Hematopoietic multipotent progenitor cell treated with erythropoietin and hydrocortisone succinate and interleukin-3 and kit ligand, for 17 days (in vitro differentiated cells): ENCODE results near the gene FGFR2.

Experiments
- DNase-seq: peaks from one replicate; pipeline ENCODE4 v3.0.0-alpha.2; 2015; ENCODE audit warnings: low spot score

Gene FGFR2

DNA sequence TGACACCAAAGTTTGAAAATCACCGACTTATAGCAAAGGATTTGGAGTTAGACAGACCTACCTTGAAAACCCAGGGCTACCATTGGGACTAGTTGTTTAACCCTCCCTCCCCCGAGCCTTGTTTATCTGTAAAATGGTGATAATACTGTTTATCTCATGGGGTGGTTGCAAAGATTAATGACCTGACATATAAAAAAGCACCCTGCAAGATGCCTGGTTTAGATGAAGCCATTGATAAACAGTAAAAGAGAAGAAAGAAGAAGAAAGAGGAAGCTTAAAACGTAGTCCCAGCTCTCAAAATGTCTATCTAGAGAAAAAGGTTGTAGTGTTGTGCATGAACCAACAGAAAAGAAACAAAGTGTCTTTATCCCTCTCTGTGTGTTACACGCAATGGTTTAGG, 145.7 kb downstream of the FGFR2 start:
- DNase-seq: no peak

DNA sequence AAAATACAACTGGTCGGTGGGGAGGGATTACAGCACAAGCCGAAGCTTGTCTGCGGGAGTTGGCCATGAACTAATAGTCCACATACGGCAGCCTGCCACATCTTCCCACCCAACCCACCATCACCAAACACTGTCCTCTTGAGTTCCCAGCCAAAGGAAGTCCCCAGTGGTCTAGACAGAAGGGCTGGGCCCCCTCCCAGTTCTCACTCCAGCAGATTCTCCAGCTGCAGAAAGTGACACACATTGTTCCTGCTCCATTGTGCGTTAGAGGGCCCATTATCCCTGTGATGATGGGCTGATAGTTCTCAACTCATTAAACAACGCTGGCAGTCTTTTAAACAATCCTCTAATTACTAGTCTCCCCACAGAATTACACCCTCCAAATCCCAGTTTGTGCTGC, 148.0 kb downstream of the FGFR2 start:
- no peak for DNase-seq

DNA sequence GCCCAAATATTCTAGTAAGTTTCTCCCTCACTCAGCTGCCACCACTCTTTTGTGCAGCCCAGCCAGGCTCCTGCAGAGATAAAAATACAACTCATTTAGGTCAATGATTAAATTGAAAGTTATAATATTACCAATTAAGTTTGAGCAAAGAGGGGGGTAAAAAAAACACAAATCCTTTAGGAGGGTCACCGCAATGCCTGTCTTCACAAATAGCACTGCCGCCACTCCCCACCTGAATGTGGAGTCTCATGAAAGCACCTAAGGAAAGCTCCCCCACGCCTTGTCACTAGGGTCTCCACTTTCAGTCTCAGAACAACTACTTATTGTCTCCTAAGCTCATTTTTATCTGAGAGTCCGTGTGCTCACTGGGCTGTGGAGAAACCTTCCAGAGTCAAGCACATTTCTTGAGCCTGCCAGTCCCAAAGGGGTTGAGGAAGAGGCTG, 148.7 kb downstream of the FGFR2 start:
- no peak for DNase-seq

DNA sequence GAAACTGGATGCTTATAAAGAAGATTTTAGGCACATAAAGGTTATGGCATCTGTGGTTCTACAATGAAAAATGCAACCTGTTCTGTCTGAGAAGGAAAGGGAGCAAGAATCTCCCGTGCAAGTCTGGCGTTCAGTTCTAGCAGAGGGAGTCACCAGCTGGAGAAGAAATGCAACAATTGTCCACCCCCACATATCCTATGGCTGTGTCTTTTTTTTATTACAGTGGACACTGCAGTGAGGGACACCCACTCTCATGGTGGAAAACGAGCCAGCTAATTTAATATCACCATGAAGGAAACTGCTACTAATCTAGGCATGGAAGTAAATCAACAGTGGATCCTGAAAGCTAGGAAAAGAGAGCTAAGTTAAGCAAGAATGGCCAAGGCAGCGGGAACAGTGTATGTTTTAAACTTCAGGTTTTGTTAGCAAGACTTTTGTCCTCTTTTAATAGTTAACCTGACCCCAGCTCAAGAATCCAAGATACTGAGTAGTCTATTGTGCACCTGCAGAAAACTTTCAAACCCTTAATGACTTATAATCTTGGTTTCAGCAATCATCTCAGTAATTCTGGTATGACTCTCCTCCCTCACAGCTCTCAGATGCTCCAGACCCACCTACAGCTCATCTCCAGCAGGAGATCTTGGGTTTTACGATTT, 149.3 kb downstream of the FGFR2 start:
- DNase-seq: no peak

DNA sequence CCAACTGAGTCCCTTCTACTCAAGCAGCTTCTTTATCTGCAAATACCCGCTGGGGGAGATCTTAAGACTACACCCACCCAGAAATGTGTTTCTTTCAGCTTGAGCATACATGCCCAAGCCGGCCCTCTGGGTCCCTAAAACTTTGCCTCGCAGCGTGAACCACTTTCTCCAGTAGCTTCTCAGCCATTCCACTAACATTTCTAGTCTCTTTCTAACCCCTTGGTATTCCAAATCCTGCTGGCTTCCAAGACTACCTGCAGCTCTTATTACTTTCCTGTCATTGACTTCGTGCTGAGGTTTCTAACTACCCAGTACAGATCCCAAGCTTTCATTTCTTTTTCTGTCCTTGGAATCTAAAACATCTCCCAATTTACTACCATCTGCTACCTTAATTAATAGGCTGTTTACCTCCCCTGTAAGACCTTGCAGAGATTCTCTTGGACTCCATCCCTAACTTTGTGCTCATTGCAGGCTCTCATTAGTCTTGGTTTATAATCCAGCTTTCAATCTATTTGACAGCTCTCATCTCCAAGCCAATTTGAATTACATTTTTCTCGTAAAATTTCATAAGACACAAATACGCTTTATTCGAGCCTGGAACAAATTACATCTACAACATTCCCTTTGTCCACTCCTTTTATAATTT, 153.6 kb downstream of the FGFR2 start:
- DNase-seq: no peak

DNA sequence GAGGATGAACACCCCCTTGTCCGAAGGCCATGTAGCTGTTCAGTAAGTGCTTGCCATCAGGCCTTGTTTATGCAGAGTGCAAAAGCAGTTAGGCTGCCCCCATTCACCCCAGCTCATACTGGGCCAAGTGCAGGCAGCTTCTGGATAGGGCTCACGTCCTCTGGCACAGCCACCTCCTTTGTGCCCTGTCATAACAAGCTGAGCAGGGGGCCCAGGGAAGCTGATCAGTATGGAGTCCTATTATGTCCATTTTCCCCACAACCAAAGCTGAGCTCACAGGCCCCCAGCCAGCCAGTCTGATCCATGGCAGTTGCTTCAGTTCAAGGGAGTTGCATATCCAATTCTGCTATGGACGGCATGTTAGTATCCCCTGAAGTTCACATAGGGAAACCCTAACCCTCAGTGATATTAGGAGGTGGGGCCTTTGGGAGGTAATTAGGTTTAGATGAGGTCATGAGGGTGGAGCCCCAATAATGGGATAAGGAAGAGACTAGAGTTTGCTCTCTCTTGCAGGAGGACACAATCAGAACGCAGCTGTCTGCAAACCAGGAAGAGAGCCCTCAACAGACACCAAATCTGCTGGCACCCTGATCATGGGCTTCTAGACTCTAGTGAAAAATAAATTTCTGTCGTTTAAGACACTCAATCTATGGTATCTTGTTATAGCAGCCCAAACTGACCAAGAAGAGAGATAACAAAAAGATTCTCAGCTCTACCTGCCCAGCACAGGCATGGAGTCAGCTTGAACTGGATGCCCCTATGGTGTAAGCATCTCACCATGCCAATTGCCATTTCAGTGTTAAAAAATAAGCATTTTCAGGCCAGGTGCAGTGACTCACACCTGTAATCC, 155.9 kb downstream of the FGFR2 start:
- DNase-seq: no peak

DNA sequence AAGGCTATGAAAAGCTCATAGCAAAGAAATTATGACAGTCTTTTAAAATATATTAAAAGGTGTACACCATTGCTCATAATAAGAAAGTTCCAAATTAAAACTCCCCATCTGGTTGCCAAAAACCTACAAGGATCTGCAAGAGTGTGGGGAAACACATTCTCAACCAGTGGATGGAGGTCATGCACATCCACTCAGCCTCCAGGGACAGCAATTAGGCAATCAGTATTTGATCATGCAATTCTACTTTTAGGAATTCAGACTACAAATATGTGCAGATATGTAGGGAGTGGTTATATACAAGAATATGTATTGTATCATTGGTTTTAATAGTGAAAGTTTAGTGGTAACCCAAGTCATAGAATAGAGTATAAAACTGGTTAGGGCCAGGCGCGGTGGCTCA, 157.8 kb downstream of the FGFR2 start:
- DNase-seq: no peak

DNA sequence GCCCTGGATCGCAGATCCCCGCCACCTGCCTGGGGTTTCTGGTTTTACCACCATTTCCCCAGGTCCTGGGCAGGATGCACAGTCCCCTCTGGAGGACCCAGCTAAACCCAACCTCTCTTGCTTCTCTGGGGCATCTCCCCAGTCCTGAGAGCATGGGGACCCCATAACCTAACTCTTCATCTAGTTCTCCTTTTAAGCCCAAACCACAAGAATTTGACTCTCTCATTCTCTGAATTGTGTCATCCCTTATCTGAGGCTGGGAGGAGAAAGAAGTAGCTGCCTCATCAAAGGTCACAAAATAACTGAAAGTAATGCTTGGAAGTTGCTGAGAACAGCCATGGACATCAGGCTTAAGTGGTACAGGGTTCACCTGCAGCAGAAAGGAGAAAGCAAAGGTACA, 159.9 kb downstream of the FGFR2 start:
- no peak for DNase-seq

DNA sequence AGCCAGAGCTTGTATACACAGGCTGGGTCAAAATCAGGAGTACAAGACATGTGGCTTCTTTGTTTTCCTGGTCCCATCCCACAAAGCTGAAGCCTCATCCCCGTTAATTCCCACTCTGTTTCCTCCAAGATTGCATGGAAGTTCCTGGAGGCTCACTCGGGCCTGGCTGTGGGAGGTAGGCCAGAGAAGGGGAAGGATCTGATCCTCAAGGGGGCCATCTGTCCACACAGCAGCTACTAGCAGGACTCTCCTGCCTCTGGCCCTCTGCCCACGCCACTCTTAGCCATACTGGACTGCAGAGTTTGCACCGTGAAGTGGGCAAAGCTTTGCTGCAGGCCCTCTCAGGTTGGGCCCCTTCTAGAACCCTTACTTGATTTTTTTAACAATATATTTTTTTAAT, 160.6 kb downstream of the FGFR2 start:
- DNase-seq: no peak

DNA sequence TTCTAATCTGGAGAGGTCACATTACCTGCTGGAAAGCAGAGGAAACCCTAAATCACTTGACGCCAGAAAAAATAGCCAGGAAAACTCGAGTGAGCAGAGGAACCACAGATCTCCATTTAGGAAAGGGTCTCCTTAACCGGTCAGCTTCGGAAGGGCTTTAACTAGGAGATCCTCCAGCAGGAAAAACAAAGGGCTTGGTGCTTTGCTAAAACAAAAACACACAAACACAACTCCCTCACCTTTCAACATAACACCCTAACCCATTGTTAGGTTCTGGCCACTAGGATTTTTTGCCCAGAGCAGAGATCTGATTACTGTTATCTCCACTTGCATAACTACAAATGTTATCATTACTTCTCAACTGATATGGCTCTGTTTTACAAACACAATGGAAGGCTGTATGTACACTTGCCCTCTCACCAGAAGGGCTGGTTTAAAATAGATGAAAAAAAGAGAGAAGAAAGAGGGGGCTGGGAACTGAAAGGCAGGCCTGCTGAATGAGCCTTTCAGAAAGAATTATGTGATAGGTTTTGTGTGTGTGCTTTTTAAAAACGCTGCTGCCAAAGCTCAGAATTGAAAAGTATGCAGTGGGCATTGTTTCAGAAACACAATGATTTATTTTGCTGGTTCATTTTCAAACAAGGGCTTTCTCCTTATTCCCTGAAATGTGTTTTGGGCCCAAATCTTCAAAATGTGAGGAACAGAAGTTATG, 161.5 kb downstream of the FGFR2 start:
- DNase-seq: no peak

DNA sequence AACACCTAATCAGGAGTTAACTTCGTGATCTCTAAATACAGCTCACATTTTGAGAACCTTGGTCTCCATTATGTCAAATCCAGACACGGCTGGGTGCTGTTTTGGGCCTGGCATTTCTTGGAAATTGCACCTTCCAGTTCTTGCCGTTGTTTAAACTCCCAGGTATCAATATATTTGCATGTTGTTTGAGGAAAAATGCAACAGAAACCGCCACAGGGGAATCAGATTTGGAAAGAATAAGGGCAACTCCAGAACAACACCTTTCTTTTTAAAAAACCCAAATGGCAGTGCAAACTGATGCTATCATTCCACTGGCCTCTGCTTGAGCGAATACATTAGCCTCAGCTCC, 162.0 kb downstream of the FGFR2 start:
- DNase-seq: no peak

DNA sequence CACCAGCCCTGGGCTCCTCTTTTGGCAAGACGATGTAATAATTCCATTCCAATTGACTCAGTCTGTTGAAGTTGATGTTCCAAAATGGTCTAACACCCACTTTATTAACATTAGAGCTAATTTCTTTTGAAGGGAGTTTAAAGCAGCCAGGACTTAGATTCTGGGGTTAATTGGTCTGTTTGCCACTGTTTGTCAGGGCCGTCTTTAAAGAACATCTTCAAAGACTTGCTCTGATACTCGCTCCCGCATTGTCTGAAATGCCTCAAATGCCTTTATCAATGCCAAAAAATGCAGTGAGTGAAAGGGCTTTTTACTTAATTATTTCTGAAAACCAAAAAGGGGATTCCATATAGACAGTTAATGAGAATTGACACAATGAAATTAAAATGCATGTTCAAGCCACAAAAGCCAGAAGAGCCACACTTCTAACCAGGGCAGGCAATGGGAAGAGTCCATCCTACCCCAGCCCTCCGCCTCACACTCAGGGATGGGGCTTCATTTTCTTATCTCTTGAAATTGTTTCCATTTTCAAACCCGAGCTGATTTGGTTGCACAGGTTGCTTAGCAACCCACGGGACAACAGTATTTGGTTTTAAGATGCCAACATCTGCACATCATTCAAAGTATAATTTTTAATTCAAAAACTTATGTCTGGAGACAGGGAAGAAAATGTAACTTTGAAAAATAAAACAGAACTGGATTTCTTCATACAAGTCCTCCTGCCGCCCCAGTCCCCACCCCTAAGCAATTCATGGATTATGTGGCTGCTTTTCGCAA, 163.0 kb downstream of the FGFR2 start:
- no peak for DNase-seq

DNA sequence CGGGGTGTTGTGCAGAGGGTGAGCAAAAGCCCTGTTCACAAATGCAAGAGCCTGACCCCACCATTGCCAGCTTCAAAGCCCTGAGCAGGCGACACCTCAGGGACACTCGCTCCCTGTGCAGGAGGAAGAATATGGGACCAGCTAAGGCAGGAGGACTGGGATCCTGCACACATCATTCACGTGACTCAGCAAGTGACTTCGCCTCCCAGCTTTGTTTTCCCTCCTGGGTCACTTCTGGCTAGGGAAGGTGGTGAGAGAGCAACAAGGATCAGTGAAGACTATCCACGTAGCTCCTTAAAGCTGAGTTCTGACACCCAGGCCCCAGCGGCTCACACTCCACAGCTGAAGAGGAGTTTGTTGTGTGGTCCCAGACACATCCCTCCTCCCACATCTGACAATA, 164.3 kb downstream of the FGFR2 start:
- DNase-seq: no peak

DNA sequence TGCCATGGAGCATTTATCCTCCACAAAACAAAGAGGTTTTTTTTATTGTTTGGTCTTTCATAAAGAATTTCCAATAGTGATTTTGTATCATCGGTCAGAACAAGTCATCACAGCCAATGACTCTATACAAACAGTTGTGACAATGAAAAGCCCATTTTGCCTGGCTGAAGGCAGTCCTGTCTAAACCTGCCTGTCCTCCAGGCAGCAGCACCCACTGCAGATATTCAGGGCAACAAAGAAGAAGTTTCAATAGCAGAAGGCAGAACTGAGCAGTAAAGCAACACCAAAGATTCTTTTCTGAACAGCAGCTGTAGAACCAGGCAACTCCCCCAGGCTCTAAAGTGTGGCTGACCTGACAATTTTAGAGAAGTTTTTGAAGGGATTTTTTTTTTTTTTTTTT, 169.4 kb downstream of the FGFR2 start:
- DNase-seq: no peak
